Measurements from ENCODE around the gene TUT7.

- no peak for TF ChIP-seq CTCF (conservative IDR thresholded peaks at IDR 0.05)
- TF ChIP-seq EZH2 (IDR thresholded peaks at IDR 0.05; ENCODE audit: low read depth), result no peak
These were observed at the start of gene TUT7 for GRCh38 chr9:86354011-86354817.

All from PC-9 (cell line).